Heart right ventricle (tissue), 16 donors: Measurements from ENCODE around the gene CPTP. TPM values are rescaled to one million over a fixed set of nuclear protein-coding genes. Genes with fewer than 3 reads are reported as not detected.

Experiments
- ATAC-seq, 8 donors: fragments of 200-7000 bp; cut with Tn5 transposase; one replicate each; pipeline ENCODE4 v1.9.1; 2020; ENCODE audit warnings: mild to moderate bottlenecking in 8 of 8, moderate library complexity in 8 of 8, moderate number of reproducible peaks in 1 of 8
- DNase-seq, 2 donors: peaks; one replicate each; pipeline ENCODE4 v3.0.0-alpha.2; 2020
- H3K27ac ChIP-seq, 10 donors: fragments of 200-600 bp; sonication (generic) in 2 of 10; one replicate each; pipeline versions ENCODE4 v1.5.0 to v1.8.0; 2020 to 2022; ENCODE audit warnings: mild to moderate bottlenecking in 3 of 10
- H3K27me3 ChIP-seq, 7 donors: fragments of 200-600 bp; one replicate each; pipeline ENCODE4 v1.8.0; 2021 to 2022; ENCODE audit warnings: mild to moderate bottlenecking in 2 of 7
- H3K36me3 ChIP-seq, 9 donors: fragments of 200-600 bp; sonication (generic) in 1 of 9; one replicate each; pipeline versions ENCODE4 v1.5.0 to v1.8.0; 2020 to 2022; ENCODE audit warnings: mild to moderate bottlenecking in 2 of 9
- H3K4me1 ChIP-seq, 9 donors: fragments of 200-600 bp; sonication (generic) in 1 of 9; one replicate each; pipeline versions ENCODE4 v1.5.0 to v1.8.0; 2020 to 2022; ENCODE audit warnings: mild to moderate bottlenecking in 4 of 9
- H3K4me3 ChIP-seq, 10 donors: fragments of 200-600 bp; sonication (generic) in 2 of 10; one replicate each; pipeline versions ENCODE4 v1.5.0 to v1.8.0; 2020 to 2022; ENCODE audit warnings: mild to moderate bottlenecking in 7 of 10, moderate library complexity in 2 of 10
- H3K9me3 ChIP-seq, 11 donors: fragments of 200-600 bp in 10 of 11; sonication (generic) in 2 of 11; one replicate each; pipeline versions ENCODE4 v1.5.0 to v1.8.0; 2013 to 2022; ENCODE audit warnings: mild to moderate bottlenecking in 2 of 11, control low read depth in 1 of 11, moderate library complexity in 1 of 11
- WGBS, 2 donors: extraction: QIAGEN DNeasy Blood & Tissue Kit; methylation state at CpG; one replicate each; pipeline ENCODE4 v1.1.7; 2013; ENCODE audit warnings: inconsistent platforms in 1 of 2; 5-methylcytosine and 5-hydroxymethylcytosine counted together
- intact Hi-C, 10 donors: fragments of 100-400 bp; cut with DNase I; formaldehyde crosslinking; loops; one replicate each; pipeline versions ENCODE4 v1.11.1 to v1.14.2; 2022
- microRNA-seq, 2 donors: library from miRNA; unstranded; fragments of <30 nt; microRNA quantifications; one replicate each; pipeline ENCODE4 v1.2.0, GENCODE V29; 2021
- polyA plus RNA-seq, 2 donors: library from polyadenylated mRNA; stranded (reverse); fragments of 200-250 nt; gene quantifications; one replicate each; pipeline ENCODE4 v1.2.3, GENCODE V29; 2013
- total RNA-seq, 10 donors: library from RNA; stranded (reverse); fragmentation: NEBNext Ultra II Directional in 3 of 10; extraction: Animal tissue kit (Norgen Biotek cat#: 25700) in 3 of 10; gene quantifications; one replicate each; pipeline versions ENCODE4 v1.2.1 to v1.2.4, GENCODE V29; 2021 to 2023
- TF ChIP-seq, protein P1 (sequence below), 9 donors: fragments of 200-600 bp; sonication (generic) in 2 of 9; IDR thresholded peaks; one replicate each; pipeline versions ENCODE4 v1.5.0 to v1.8.0; 2021 to 2022; ENCODE audit warnings: antibody characterized with exemption in 9 of 9, mild to moderate bottlenecking in 5 of 9, moderate library complexity in 1 of 9
- donor health status: Arrhythmogenic right ventricular cardiomyopathy.
- donor health status: ischemic (EF 13 %, LVEDD 7.1; RV severe dilation, severe dysfunction).
- donor health status: healthy with polysubstance abuse.
- donor health status: DM: no; HTN: yes; CAD: no.
- donor health status: DM: no; HTN: no; CAD: no.
- donor health status: ischemic (EF 25% LVEDD 6.9; RV normal size, moderate dysfunction).
- donor health status: ischemic (EF 25% LVEDD 5.7; RV mildly dilated, moderate dysfunction).
- donor health status: healthy.
- donor health status: DM: yes; HTN: yes; CAD: no.
- donor health status: Ischemic cardiomyopathy.
- donor health status: ischemic (EF 35%, LVEDD 5.7; RV mildly dilated, moderate dysfunction).
- donor health status: nonischemic (EF 11% LVEDD 7.7; RV severe dilation, severe dysfunction).
- donor health status: DM: yes; HTN: yes; CAD: no.
- donor health status: PGD.
- donor health status: ischemic (EF 29% LVEDD 5.4; RV normal size, mild dysfunction).
- donor health status: nonischemic (EF 23%, LVEDD 6.1; RV moderate dilation, normal function).

CPTP gene
- total and polyA plus RNA-seq, 12 donors = 49.4 to 222 (median 65.4) TPM

DNA sequence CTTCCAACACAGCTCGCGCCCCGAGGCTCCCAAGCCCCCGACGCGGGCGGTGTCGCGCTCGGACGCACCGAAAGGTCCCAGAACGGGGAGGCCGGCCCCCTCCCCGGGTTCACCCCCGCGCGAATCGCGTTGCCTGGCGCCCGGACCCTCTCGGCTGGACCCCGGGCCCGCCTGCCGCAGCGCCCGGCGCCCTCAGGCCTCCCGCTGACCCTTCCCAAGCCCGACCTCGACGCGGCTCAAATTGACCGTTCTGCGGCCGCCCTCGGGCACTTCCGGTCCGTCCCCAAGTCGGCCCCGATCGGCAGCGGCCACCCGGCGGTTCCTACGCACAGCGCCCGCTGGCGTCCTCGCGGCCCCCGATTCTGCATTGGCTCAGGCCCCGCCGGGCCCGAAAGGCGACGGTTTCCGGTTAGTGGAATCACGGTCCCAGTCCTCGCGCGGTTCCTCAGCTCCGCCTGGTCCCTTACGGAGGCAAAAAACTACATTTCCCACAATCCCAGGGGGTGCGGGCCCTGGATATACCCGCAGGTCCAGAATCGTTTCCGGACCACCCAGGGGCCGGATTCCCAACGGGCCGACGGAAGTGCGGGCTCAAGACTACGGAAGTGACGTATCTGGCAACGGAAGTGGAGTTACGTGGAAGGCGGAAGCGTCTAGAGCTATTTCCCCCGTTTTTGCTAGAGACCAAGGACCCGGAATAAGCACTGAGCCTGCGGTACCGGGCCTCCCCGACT, 50.5 kb downstream of the CPTP start, which contains the start of gene AURKAIP1:
Gene AURKAIP1, minus strand, starts transcription at position 279 of the 734 bp plus-strand sequence. CDS start 451 bp downstream, outside the sequence.
- intact Hi-C loops = loop anchor here in 2 of 10 donors (1.0 to 10.0 kb wide), 2 partner anchors 32 to 130 kb away; partner anchors contain the start of gene MRPL20 (in 1 of the 2)

DNA sequence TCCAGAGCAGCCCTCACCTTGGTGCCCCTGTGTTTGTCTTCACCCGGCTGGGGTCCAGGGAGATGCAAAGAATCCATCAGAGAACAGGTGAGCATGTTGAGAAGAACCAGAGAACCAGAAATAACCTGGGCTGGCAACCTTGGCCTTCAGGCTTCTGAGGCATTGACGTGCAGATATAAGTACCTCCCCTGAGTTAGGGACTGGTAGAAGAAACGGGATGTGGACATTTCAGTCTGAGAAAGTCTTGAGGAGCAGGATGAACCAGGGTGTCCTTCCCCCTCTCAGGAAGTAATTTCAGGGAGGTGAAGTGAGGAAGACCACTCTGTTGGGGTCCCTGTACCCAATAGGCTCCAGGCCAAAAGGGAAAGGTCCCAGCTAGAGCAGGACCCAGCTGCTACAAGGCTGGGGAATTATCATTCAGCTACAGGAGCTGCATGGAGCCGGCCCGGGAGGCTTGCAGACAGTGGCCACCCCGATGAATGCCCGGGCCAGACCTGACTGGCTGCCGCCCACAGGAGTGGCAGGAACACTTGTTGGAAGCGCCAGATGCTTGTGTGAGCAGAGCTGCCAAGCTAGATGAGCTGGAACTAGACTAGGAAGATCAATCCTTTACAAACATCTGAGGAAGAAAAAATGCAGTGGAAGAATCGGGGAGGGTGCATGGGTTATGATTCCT, 52.1 kb downstream of the CPTP start:
- WGBS, 2 donors = 92% methylated on average over 10 of the region's 10 CpGs
- Histone ChIP-seq H3K9me3 (no peaks in the 10 kb centered on the region), H3K4me1 (peaks cover 16 to 40% (median 33%) of the 10 kb centered on the region in 9 donors), H3K36me3 (peaks cover 0 to 26% (median 0%) of the 10 kb centered on the region in 9 donors), H3K27ac (peak overlapping the region in 3 of 10 donors; percentile 95 to 99 (median 97)), H3K4me3 (no peak overlapping the region), H3K27me3 (no peaks in the 10 kb centered on the region)
- no peak for DNase-seq
- TF ChIP-seq, protein P1, sequence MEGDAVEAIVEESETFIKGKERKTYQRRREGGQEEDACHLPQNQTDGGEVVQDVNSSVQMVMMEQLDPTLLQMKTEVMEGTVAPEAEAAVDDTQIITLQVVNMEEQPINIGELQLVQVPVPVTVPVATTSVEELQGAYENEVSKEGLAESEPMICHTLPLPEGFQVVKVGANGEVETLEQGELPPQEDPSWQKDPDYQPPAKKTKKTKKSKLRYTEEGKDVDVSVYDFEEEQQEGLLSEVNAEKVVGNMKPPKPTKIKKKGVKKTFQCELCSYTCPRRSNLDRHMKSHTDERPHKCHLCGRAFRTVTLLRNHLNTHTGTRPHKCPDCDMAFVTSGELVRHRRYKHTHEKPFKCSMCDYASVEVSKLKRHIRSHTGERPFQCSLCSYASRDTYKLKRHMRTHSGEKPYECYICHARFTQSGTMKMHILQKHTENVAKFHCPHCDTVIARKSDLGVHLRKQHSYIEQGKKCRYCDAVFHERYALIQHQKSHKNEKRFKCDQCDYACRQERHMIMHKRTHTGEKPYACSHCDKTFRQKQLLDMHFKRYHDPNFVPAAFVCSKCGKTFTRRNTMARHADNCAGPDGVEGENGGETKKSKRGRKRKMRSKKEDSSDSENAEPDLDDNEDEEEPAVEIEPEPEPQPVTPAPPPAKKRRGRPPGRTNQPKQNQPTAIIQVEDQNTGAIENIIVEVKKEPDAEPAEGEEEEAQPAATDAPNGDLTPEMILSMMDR (IDR thresholded peaks at IDR 0.05) = no peak
- no peak for ATAC-seq
- intact Hi-C loops = loop anchor here in 1 of 10 donors (10.0 kb wide), 1 partner anchor 128 kb away; no protein-coding TSS in a partner anchor

More for the DNA sequence above, 50.5 kb downstream of the CPTP start, which contains the start of gene AURKAIP1:
- Histone ChIP-seq H3K36me3 (peaks cover 0 to 19% (median 0%) of the 10 kb centered on the region in 9 donors), H3K27me3 (no peaks in the 10 kb centered on the region), H3K4me1 (peaks cover 16 to 45% (median 38%) of the 10 kb centered on the region in 9 donors), H3K9me3 (no peaks in the 10 kb centered on the region), H3K27ac (peak within 1 kb of the TSS; percentile 79 to 99 (median 96)), H3K4me3 (peak within 1 kb of the TSS; percentile 76 to 100 (median 93))
- DNase-seq = peak; percentile 96 to 99
- TF ChIP-seq, protein P1 (IDR thresholded peaks at IDR 0.05) = peak in 7 of 9 donors; percentile 27 to 54 (median 31)
- 0% methylated on average over 80 to 85 of the region's 85 CpGs for WGBS, 2 donors
- peak; percentile 93 to 98 (median 97) for ATAC-seq

DNA sequence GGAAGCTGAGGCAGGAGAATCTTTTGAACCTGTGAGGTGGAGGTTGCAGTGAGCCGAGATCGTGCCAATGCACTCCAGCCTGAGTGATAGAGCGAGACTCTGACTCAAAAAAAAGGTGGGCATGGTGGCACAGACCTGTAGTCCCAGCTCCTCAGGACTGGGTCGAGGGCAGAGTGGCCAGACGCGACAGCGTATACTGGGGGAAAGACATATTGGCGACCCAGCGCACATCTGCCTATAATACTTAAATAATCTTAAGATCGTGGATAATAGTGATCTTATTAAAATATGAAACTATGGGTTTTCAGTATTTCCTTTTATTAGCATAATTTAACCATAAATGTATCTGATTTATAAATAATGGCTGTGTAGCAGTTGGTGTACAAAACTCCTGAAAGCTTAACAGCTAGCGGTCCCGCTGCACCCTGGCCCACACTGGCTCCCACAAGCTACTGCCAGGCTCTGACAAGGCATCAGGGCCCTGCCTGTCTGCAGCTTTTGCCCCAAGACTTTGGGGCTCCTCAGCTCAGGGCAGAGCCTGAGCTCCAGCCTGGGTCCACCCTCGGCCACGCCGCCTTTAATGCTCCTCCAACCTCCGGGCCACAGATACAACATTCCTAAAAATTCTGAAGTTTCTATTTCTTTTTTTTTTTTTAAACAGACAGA, 53.1 kb downstream of the CPTP start:
- no peak overlapping the region for H3K27ac ChIP-seq
- 94 to 97% methylated on average over 16 of the region's 16 CpGs for WGBS, 2 donors
- no peaks in the 10 kb centered on the region for H3K9me3 ChIP-seq
- intact Hi-C loops = loop anchor here in 1 of 10 donors (10.0 kb wide), 1 partner anchor 127 kb away; no protein-coding TSS in a partner anchor
- ATAC-seq = no peak
- no peaks in the 10 kb centered on the region for H3K27me3 ChIP-seq
- peaks cover 0 to 29% (median 0%) of the 10 kb centered on the region in 9 donors for H3K36me3 ChIP-seq
- H3K4me1 ChIP-seq = peaks cover 13 to 30% (median 23%) of the 10 kb centered on the region in 9 donors
- TF ChIP-seq, protein P1 (IDR thresholded peaks at IDR 0.05) = no peak
- no peak for DNase-seq
- no peak overlapping the region for H3K4me3 ChIP-seq

Small RNAs within 50 kb of the gene (microRNA-seq; reads per million reads assigned to microRNA genes)
- gene MIR6726 (1.5 to 1.8 reads per million in 2 donors), gene MIR6727 (0 reads per million in 2 donors), gene MIR6808 (0 to 0.51 reads per million in 2 donors)

Other genes starting within 250 kb of the CPTP start
- 1 to 10 TPM; 2.9 to 6.0 (median 3.5) TPM for gene C1orf159, start 208.7 kb upstream of the CPTP start, total RNA-seq
- gene C1orf159, start 208.7 kb upstream of the CPTP start, polyA plus RNA-seq = 10 to 100 TPM in 1 of 2 donors, 1 to 10 TPM in 1; 7.1 to 14.0 TPM
- under 1 TPM in 7 of 10 donors, not detected in 3; 0.11 to 0.53 (median 0.26) TPM for gene TTLL10, start 150.9 kb upstream of the CPTP start, total RNA-seq
- under 1 TPM; 0.09 to 0.29 TPM for gene TTLL10, start 150.9 kb upstream of the CPTP start, polyA plus RNA-seq
- 1 to 10 TPM in 1 of 10 donors, under 1 TPM in 2, not detected in 7; 0.28 to 1.7 (median 0.49) TPM for gene TNFRSF18, start 118.2 kb upstream of the CPTP start, total RNA-seq
- gene TNFRSF18, start 118.2 kb upstream of the CPTP start, polyA plus RNA-seq = under 1 TPM in 1 of 2 donors, not detected in 1; 0.26 TPM
- gene TNFRSF4, start 110.6 kb upstream of the CPTP start, total RNA-seq = 10 to 100 TPM in 1 of 10 donors, 1 to 10 TPM in 7, under 1 TPM in 2; 0.52 to 24.8 (median 5.0) TPM
- gene TNFRSF4, start 110.6 kb upstream of the CPTP start, polyA plus RNA-seq = 1 to 10 TPM; 3.8 to 9.8 TPM
- 100 to 1,000 TPM in 9 of 10 donors, 10 to 100 TPM in 1; 95.6 to 174 (median 123) TPM for gene SDF4, start 92.8 kb upstream of the CPTP start, total RNA-seq
- gene SDF4, start 92.8 kb upstream of the CPTP start, polyA plus RNA-seq = 100 to 1,000 TPM; 107 to 184 TPM
- gene B3GALT6, start 92.6 kb upstream of the CPTP start, total RNA-seq = 10 to 100 TPM in 4 of 10 donors, 1 to 10 TPM in 6; 7.3 to 13.5 (median 9.1) TPM
- 10 to 100 TPM in 1 of 2 donors, 1 to 10 TPM in 1; 7.7 to 16.2 TPM for gene B3GALT6, start 92.6 kb upstream of the CPTP start, polyA plus RNA-seq
- gene C1QTNF12, start 78.1 kb upstream of the CPTP start, total RNA-seq = 1 to 10 TPM in 4 of 10 donors, under 1 TPM in 5, not detected in 1; 0.42 to 1.9 (median 0.90) TPM
- 1 to 10 TPM; 1.6 to 2.3 TPM for gene C1QTNF12, start 78.1 kb upstream of the CPTP start, polyA plus RNA-seq
- gene UBE2J2, start 50.9 kb upstream of the CPTP start, total RNA-seq = 10 to 100 TPM; 23.5 to 41.9 (median 29.2) TPM
- 10 to 100 TPM; 43.8 to 44.1 TPM for gene UBE2J2, start 50.9 kb upstream of the CPTP start, polyA plus RNA-seq
- 1 to 10 TPM; 1.0 to 5.4 (median 2.7) TPM for gene SCNN1D, start 44.4 kb upstream of the CPTP start, total RNA-seq
- gene SCNN1D, start 44.4 kb upstream of the CPTP start, polyA plus RNA-seq = 10 to 100 TPM in 1 of 2 donors, 1 to 10 TPM in 1; 1.0 to 22.5 TPM
- gene ACAP3, start 16.9 kb upstream of the CPTP start, total RNA-seq = 10 to 100 TPM; 24.1 to 60.0 (median 30.4) TPM
- 100 to 1,000 TPM in 1 of 2 donors, 10 to 100 TPM in 1; 22.2 to 152 TPM for gene ACAP3, start 16.9 kb upstream of the CPTP start, polyA plus RNA-seq
- 10 to 100 TPM in 3 of 10 donors, 1 to 10 TPM in 7; 5.6 to 11.9 (median 8.2) TPM for gene PUSL1, start 16.2 kb upstream of the CPTP start, total RNA-seq
- gene PUSL1, start 16.2 kb upstream of the CPTP start, polyA plus RNA-seq = 10 to 100 TPM; 16.0 to 17.8 TPM
- gene INTS11, start 142 bp upstream of the CPTP start, total RNA-seq = 10 to 100 TPM; 44.7 to 91.7 (median 56.6) TPM
- 100 to 1,000 TPM in 1 of 2 donors, 10 to 100 TPM in 1; 92.6 to 269 TPM for gene INTS11, start 142 bp upstream of the CPTP start, polyA plus RNA-seq
- gene TAS1R3, start 6.5 kb downstream of the CPTP start, total RNA-seq = under 1 TPM; 0.16 to 0.87 (median 0.35) TPM
- 1 to 10 TPM in 1 of 2 donors, under 1 TPM in 1; 0.39 to 3.1 TPM for gene TAS1R3, start 6.5 kb downstream of the CPTP start, polyA plus RNA-seq
- gene DVL1, start 24.6 kb downstream of the CPTP start, total RNA-seq = 100 to 1,000 TPM in 3 of 10 donors, 10 to 100 TPM in 7; 64.7 to 153 (median 78.0) TPM
- gene DVL1, start 24.6 kb downstream of the CPTP start, polyA plus RNA-seq = 100 to 1,000 TPM in 1 of 2 donors, 10 to 100 TPM in 1; 75.4 to 153 TPM
- 10 to 100 TPM in 9 of 10 donors, 1 to 10 TPM in 1; 7.2 to 23.3 (median 14.6) TPM for gene MXRA8, start 33.8 kb downstream of the CPTP start, total RNA-seq
- 10 to 100 TPM; 28.7 to 35.6 TPM for gene MXRA8, start 33.8 kb downstream of the CPTP start, polyA plus RNA-seq
- 100 to 1,000 TPM; 176 to 251 (median 193) TPM for gene AURKAIP1, start 50.4 kb downstream of the CPTP start, total RNA-seq
- gene AURKAIP1, start 50.4 kb downstream of the CPTP start, polyA plus RNA-seq = 100 to 1,000 TPM; 376 to 528 TPM
- gene CCNL2, start 74.5 kb downstream of the CPTP start, total RNA-seq = 10 to 100 TPM; 38.5 to 77.5 (median 47.7) TPM
- gene CCNL2, start 74.5 kb downstream of the CPTP start, polyA plus RNA-seq = 100 to 1,000 TPM in 1 of 2 donors, 10 to 100 TPM in 1; 57.3 to 243 TPM
- gene MRPL20, start 82.5 kb downstream of the CPTP start, total RNA-seq = 100 to 1,000 TPM; 116 to 162 (median 132) TPM
- 100 to 1,000 TPM; 124 to 224 TPM for gene MRPL20, start 82.5 kb downstream of the CPTP start, polyA plus RNA-seq
- 1 to 10 TPM in 7 of 10 donors, under 1 TPM in 3; 0.37 to 2.5 (median 1.8) TPM for gene ANKRD65, start 96.5 kb downstream of the CPTP start, total RNA-seq
- 1 to 10 TPM; 1.2 to 3.1 TPM for gene ANKRD65, start 96.5 kb downstream of the CPTP start, polyA plus RNA-seq
- gene VWA1, start 110.9 kb downstream of the CPTP start, total RNA-seq = 10 to 100 TPM; 10.8 to 52.8 (median 14.1) TPM
- 10 to 100 TPM; 13.9 to 27.5 TPM for gene VWA1, start 110.9 kb downstream of the CPTP start, polyA plus RNA-seq
- 1 to 10 TPM in 5 of 10 donors, under 1 TPM in 5; 0.11 to 2.2 (median 1.2) TPM for gene ATAD3C, start 124.9 kb downstream of the CPTP start, total RNA-seq
- under 1 TPM; 0.49 to 0.66 TPM for gene ATAD3C, start 124.9 kb downstream of the CPTP start, polyA plus RNA-seq
- 1 to 10 TPM; 5.3 to 9.9 (median 6.6) TPM for gene ATAD3B, start 147.0 kb downstream of the CPTP start, total RNA-seq
- gene ATAD3B, start 147.0 kb downstream of the CPTP start, polyA plus RNA-seq = 10 to 100 TPM; 12.5 to 33.3 TPM
- 10 to 100 TPM; 13.2 to 27.9 (median 15.6) TPM for gene ATAD3A, start 187.4 kb downstream of the CPTP start, total RNA-seq
- gene ATAD3A, start 187.4 kb downstream of the CPTP start, polyA plus RNA-seq = 10 to 100 TPM; 24.7 to 39.4 TPM
- gene TMEM240, start 215.8 kb downstream of the CPTP start, total RNA-seq = 1 to 10 TPM; 3.2 to 6.2 (median 3.7) TPM
- gene TMEM240, start 215.8 kb downstream of the CPTP start, polyA plus RNA-seq = 10 to 100 TPM in 1 of 2 donors, 1 to 10 TPM in 1; 3.5 to 12.1 TPM